Body of pancreas (tissue), 4 donors: ENCODE data around the gene DUSP16.

Source experiments
- POLR2A ChIP-seq, 3 donors: fragments of 450-650 bp; IDR thresholded peaks; one replicate each; pipeline ENCODE4 v1.6.1; 2016; ENCODE audit warnings: antibody characterized with exemption in 3 of 3, mild to moderate bottlenecking in 2 of 3
- TF ChIP-seq, protein P1 (sequence below), 7 experiments: fragments of 450-650 bp in 4 of 7; fragments of 200-600 bp in 3 of 7; sonication (generic) in 3 of 7; IDR thresholded peaks; one replicate each; pipeline ENCODE4 v1.5.1; 2016 to 2019; ENCODE audit warnings: antibody characterized with exemption in 7 of 7

DNA sequence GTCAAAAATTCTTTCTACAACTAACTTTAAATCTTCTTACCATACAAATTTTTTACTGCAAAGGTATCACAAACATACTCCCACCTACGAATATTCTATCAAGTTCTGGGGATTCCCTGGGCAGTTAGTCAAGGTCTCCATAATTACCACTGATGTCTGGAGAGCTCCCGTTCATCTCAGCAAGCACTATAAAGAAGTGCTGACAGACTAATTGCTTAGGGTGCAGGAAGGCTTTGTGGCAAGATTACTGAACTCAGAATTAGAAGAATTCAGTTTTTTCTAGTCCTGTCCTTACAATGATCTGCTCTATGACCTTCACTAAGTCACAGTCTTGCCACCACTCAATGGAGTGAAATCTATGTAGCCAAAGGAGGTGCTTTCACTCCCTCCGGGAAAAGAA, 61.5 kb downstream of the DUSP16 start:
- TF ChIP-seq, protein P1, sequence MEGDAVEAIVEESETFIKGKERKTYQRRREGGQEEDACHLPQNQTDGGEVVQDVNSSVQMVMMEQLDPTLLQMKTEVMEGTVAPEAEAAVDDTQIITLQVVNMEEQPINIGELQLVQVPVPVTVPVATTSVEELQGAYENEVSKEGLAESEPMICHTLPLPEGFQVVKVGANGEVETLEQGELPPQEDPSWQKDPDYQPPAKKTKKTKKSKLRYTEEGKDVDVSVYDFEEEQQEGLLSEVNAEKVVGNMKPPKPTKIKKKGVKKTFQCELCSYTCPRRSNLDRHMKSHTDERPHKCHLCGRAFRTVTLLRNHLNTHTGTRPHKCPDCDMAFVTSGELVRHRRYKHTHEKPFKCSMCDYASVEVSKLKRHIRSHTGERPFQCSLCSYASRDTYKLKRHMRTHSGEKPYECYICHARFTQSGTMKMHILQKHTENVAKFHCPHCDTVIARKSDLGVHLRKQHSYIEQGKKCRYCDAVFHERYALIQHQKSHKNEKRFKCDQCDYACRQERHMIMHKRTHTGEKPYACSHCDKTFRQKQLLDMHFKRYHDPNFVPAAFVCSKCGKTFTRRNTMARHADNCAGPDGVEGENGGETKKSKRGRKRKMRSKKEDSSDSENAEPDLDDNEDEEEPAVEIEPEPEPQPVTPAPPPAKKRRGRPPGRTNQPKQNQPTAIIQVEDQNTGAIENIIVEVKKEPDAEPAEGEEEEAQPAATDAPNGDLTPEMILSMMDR (IDR thresholded peaks at IDR 0.05): no peak
- TF ChIP-seq POLR2A (IDR thresholded peaks at IDR 0.05): no peak
